Lower leg skin (tissue), 4 donors: ENCODE measurements around the gene SMPDL3A. TPM values are rescaled to one million over a fixed set of nuclear protein-coding genes. Genes with fewer than 3 reads are reported as not detected.

Experiments
- DNase-seq, 2 donors: peaks; one replicate each; pipeline ENCODE4 v3.0.0-alpha.2; 2019; ENCODE audit warnings: low spot score in 2 of 2
- H3K4me3 ChIP-seq: fragments of 200-600 bp; sonication (generic); 2 replicates; pipeline ENCODE4 v1.5.1; 2017; ENCODE audit warnings: mild to moderate bottlenecking, low read depth; ENCODE audit not compliant: poor library complexity, severe bottlenecking
- CTCF ChIP-seq, 3 donors: fragments of 450-650 bp; IDR thresholded peaks; one replicate each; pipeline ENCODE4 v1.5.1; 2016; ENCODE audit warnings: antibody characterized with exemption in 3 of 3, mild to moderate bottlenecking in 3 of 3, moderate library complexity in 2 of 3
- POLR2A ChIP-seq, 2 donors: fragments of 450-650 bp; IDR thresholded peaks; one replicate each; pipeline ENCODE4 v1.6.1; 2016 to 2017; ENCODE audit warnings: antibody characterized with exemption in 2 of 2, mild to moderate bottlenecking in 1 of 2, moderate library complexity in 1 of 2
- WGBS, 2 donors: methylation state at CpG; one replicate each; pipeline ENCODE4 v1.1.5; 2018; 5-methylcytosine and 5-hydroxymethylcytosine counted together
- intact Hi-C: fragments of 100-400 bp; cut with DNase I; formaldehyde crosslinking; loops from one replicate; pipeline ENCODE4 v1.15.0; 2023; ENCODE audit warnings: low total_unique reads
- total RNA-seq, 4 donors: library from RNA; depleted of rRNA; stranded (reverse); fragments of >200 nt; gene quantifications; one replicate each; pipeline ENCODE4 v1.1.0, GENCODE V29; 2016

The SMPDL3A gene
- total RNA-seq, 4 donors from 2014 or later, result 109 to 120 (median 113) TPM

GRCh38 chr6:122809001-122809400 is 19.9 kb downstream of the SMPDL3A start:
- intact Hi-C loops, result no loop called here
- TF ChIP-seq POLR2A (IDR thresholded peaks at IDR 0.05), result no peak
- TF ChIP-seq CTCF (IDR thresholded peaks at IDR 0.05), result no peak
- DNase-seq, result no peak
- 85 to 90% methylated on average over 4 of the region's 4 CpGs for WGBS, 2 donors
- H3K4me3 ChIP-seq, result no peak overlapping the region

- 82 to 85% methylated on average over 2 of the region's 2 CpGs for WGBS, 2 donors
- H3K4me3 ChIP-seq, result no peak overlapping the region
- intact Hi-C loops, result no loop called here
- TF ChIP-seq POLR2A (IDR thresholded peaks at IDR 0.05) (no peak), CTCF (IDR thresholded peaks at IDR 0.05) (no peak)
- no peak for DNase-seq
Observed at GRCh38 chr6:122809691-122810090, 20.6 kb downstream of the SMPDL3A start.

- WGBS, 2 donors, result 40 to 52% methylated on average over 1 of the region's 1 CpG
- intact Hi-C loops, result no loop called here
- DNase-seq, result no peak
- H3K4me3 ChIP-seq, result no peak overlapping the region
- TF ChIP-seq POLR2A (IDR thresholded peaks at IDR 0.05), result no peak
- TF ChIP-seq CTCF (IDR thresholded peaks at IDR 0.05), result no peak
Observed at GRCh38 chr6:122810189-122810588, 21.1 kb downstream of the SMPDL3A start.

GRCh38 chr6:122817358-122817757 is 28.3 kb downstream of the SMPDL3A start:
- TF ChIP-seq POLR2A (IDR thresholded peaks at IDR 0.05) (no peak), CTCF (IDR thresholded peaks at IDR 0.05) (no peak)
- H3K4me3 ChIP-seq, result no peak overlapping the region
- WGBS, 2 donors, result 71 to 85% methylated on average over 2 of the region's 2 CpGs
- no peak for DNase-seq
- intact Hi-C loops, result no loop called here

GRCh38 chr6:122817766-122818165 is 28.7 kb downstream of the SMPDL3A start:
- intact Hi-C loops, result no loop called here
- H3K4me3 ChIP-seq, result no peak overlapping the region
- 45 to 52% methylated on average over 4 of the region's 4 CpGs for WGBS, 2 donors
- no peak for TF ChIP-seq CTCF (IDR thresholded peaks at IDR 0.05)
- no peak for TF ChIP-seq POLR2A (IDR thresholded peaks at IDR 0.05)
- DNase-seq, result no peak

GRCh38 chr6:122818866-122819265 is 29.8 kb downstream of the SMPDL3A start:
- TF ChIP-seq POLR2A (IDR thresholded peaks at IDR 0.05), result no peak
- TF ChIP-seq CTCF (IDR thresholded peaks at IDR 0.05), result no peak
- no peak overlapping the region for H3K4me3 ChIP-seq
- intact Hi-C loops, result no loop called here
- DNase-seq, result no peak
- 73 to 74% methylated on average over 2 of the region's 2 CpGs for WGBS, 2 donors
